ENCODE data around the gene NR2E1.

NR2E1 gene

DNA sequence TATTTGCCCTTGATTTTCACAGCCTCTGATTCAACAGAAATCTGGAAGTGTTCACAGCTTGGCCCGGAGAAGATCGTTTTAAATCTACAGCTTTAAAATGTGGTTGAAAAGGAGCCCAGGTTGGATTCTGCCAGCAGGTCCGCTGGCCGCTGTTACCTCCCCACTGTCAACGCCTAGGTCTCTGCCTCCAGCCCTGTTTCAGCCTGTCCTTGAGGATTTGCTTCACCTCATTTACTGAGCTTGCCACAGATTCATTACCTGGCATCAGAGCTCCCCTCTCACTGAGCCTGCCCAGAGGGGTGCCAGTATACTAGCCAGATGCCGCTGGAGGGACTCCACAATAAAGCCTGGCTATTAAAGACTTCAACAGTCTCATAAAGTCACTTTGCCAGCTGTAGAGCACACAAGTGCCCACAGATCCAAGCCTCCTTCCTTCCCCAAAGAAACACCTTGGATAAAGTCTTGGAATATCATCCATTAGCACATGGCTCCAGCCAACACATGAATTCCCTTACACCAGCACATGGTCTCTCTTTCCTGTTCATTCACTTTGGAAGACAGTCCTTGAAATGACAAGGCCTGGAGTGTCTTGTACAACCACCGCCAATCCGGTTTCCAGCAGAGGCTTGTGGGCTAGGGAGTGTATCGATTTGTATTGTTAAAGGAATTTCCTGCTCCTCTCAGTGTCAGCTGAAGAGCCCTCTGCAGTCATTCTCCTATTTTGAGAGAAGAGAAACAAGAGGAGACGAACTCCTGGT lies 9.5 kb upstream of the NR2E1 start:
- no peak for DNase-seq (ENCODE audit: low spot score)

DNA sequence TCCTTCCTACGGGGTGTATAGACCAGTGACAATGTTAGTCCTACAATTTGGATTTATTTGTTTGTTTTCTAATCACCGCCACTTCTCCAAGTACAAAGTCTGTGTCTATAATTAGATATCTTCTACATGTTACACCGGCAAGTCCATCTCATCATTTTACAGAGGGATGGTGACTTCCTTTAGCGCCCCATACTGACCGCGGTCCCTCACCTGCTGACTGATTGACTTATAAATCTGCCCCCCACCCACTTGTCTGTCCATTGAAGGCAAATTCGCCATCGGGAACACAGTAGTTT lies 8.9 kb upstream of the NR2E1 start:
- no peak for DNase-seq (ENCODE audit: low spot score)

DNA sequence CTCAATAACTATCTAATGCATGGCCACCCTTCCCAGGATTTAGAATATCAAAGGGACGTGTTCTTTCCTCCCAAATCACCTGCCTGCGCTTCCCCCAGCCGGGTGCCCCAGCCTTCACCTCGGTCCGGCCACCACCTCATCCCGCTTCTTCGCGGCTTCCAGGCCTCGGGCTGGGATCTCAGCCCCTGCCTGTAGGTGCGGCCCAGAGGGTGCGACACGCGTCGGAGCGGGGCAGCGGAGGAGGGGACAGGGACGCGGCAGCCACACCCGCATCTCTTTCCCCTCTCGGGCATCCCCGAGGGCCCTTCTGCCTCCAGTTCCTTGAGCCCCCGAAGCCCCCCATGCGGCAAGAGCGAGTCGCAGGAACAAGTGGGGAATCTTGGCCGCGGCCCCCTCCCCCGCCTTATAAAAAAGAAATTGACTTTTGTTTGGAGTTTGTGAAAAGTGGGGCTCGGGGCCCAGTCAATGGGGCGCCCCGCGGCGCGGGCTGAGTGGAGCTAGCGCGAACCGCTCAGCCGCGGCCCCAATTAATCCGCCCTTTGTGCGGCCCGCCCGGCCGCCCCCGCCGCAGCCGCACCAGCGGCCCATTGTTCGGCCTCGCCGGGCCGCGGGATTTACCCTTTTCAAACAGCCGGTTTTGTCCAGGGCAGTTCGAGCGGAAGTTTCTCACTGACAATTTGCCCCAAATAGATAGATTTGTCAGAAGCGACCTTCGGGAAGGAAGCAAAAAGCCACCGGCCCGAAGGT lies 8.4 kb upstream of the NR2E1 start:
- no peak for DNase-seq (ENCODE audit: low spot score)

- DNase-seq (ENCODE audit: low spot score): no peak
These were observed 7.8 kb upstream of the NR2E1 start for GRCh38 chr6:108157981-108158525.

GRCh38 chr6:108159981-108160380 lies 5.8 kb upstream of the NR2E1 start:
- DNase-seq (ENCODE audit: low spot score): no peak

DNA sequence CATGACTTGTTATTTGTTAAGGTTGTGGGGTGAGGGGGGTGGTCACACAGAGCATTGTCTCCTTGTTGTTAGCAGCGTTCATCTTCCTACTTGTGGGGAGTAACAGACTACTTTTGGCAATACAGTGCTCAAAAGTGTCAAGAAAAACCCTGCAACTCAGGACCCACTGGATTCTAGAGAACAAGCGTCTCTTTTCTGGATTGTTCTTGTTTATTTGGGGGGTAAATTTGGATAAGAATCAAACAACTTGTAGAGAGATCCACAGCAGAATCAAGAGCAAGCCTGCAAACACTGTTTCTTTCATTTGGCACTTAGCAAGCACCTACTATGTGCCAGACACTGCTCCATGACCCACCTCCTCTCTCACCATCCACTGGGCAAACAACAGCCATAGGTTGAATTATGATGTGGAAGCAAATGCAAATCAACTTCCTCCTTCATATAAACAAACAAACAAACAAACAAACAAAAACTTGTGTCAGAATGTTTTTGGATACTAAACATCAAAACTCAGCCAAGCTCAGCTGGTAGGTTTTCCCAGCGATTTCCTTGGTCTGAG lies 4.0 kb upstream of the NR2E1 start:
- no peak for DNase-seq (ENCODE audit: low spot score)

GRCh38 chr6:108163267-108163643 lies 2.6 kb upstream of the NR2E1 start:
- DNase-seq (ENCODE audit: low spot score): no peak

- no peak for DNase-seq (ENCODE audit: low spot score)
These were observed 1.9 kb upstream of the NR2E1 start for GRCh38 chr6:108163644-108164542.

DNA sequence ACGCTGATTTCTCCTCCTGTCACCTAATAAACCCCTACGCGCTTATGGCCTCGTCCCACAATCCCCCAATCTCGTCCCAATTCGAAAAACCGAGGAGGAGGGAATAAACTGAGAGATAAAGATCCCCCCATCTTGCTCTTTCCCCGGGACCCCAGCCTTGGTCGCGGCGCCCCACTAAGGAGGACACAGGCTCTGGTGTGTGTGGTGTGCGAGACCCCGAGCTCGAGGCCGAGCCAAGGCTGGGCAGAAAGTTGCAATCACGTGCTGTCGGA lies 1.3 kb upstream of the NR2E1 start:
- DNase-seq (ENCODE audit: low spot score): no peak

GRCh38 chr6:108164815-108165706 lies 761 bp upstream of the NR2E1 start:
- no peak for DNase-seq (ENCODE audit: low spot score)

DNA sequence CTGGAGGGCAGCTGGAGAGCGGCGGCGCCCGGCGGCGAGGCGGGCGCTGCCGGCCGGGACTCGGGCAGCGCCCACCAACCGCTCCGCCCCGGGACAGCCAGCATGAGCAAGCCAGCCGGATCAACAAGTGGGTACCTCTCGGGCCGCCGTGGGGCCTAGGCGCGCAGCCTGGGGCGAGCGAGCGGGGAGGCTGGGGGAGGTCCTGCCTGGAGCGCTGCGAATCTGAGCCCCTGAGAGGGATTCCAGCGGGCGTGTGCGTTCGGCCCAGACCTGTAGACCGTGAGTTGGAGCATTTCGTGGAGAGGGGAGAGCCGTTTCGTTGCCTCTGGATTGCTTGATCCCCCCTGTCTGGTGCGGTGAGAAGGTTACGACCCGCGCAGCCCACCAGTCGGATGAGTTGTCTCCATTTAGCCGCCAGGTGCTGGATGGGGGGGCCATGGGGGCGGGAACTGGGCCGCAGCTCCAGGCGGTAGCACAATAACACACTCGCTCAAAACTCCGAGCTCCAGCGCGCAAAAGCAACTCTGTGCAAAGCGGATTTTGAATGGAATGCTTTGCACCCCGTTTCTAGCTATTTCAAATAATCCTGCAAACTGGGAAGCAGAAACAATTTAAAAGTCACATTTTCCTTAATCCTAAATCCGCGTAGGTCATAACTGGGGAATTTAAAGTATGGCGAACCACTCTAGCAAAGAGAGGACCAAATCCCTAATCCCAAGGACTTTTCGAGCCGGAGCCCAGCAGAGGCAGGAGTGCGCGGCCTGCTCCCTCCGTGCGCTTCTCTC lies 1.0 kb downstream of the NR2E1 start:
- DNase-seq (ENCODE audit: low spot score): no peak

DNA sequence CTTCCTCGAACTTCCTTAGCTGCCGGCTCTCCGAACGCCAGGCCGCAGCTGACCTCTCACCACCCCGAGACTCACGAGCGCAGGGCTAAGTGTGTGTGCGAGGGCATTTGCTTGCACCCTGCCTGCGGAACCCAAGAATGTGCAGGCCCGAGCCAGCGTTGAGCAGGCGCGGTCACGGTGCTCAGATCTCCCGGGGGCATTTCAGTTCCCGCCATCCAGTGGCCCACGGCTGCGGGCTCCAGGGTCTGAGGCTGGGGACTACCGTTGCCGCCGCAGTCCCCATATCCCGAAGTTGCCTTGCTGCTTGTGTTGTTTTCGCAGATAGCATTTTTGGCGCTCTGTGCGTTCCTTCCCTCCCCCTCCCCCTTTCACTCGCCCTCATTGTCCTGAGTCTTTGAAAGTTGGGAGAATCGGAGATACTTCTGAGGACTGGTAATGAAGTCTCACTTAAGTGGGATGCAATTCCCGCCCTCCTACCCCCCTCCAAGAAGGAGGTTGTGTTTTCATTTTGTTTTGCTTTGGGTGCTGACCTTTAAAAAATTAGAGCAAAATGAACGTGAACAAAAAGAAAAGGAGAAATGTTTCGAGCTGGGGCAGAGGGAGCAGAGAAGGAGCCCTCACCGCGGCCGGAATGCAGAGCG lies 1.7 kb downstream of the NR2E1 start:
- no peak for DNase-seq (ENCODE audit: low spot score)

- no peak for DNase-seq (ENCODE audit: low spot score)
These were observed 2.3 kb downstream of the NR2E1 start for GRCh38 chr6:108168090-108168463.

GRCh38 chr6:108168501-108169463 lies 3.0 kb downstream of the NR2E1 start:
- no peak for DNase-seq (ENCODE audit: low spot score)

DNA sequence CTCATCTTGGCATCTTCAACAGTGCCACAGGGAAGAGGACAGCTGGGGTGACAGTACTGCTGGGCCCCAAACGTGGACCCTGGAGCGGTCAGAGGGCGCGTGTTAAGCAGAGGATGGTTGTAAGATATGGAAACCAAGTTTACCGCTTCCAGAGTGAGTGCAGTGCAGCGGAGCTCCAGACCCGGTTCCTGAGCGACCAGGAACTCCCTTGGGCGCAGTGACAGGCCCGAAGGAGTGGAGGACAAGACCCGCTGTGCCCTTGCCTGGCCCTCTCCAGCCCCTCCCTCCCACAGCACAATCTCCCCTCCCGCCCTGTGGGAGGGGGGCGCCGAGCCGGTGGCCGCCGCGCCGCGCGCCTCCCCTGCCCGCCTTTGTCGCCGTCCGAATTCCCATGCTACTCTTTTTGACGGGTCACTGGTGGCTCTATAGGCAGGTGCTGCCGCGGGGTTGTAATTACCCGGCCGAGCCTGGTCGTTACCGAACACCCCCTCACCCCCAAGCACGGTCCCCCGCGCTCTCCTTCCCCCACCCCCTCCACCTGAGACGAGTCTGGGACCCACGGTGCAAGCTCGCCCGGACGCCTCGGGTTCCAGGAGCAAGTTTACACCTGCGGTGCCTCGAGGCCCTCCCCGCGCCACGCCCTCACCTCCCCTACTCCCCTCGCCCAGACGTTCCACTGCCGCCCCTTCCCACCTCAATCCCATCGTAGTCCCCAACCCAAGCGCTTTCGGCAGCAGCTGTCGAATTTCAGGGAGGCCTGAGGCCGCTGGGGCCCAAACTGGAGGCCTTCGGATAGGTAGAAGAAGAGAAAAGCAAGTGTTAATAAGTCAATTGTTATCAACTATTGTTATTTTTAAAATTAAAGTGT lies 3.9 kb downstream of the NR2E1 start:
- DNase-seq (ENCODE audit: low spot score): no peak

GRCh38 chr6:108170332-108171290 lies 4.8 kb downstream of the NR2E1 start:
- DNase-seq (ENCODE audit: low spot score): no peak

All from activated CD4-positive, alpha-beta T cell treated with anti-CD3 and anti-CD28 coated beads, Interleukin-2, Interleukin-4, amounts not matched to agents 100 ng/mL and 50 ng/mL, durations not matched to agents 16 hours and 8 hours (primary cell).